22Rv1 (cell line): ENCODE measurements around the gene COMMD1.

Source experiments
- ZFX ChIP-seq: fragments of 450-650 bp; IDR thresholded peaks from 2 replicates; pipeline ENCODE4 v1.6.1; 2017; ENCODE audit warnings: antibody characterized with exemption, borderline replicate concordance
- TF ChIP-seq, protein P1 (sequence below): fragments of 450-650 bp; IDR thresholded peaks from 2 replicates; pipeline ENCODE4 v1.5.1; 2017; ENCODE audit warnings: mild to moderate bottlenecking

- TF ChIP-seq, protein P1, sequence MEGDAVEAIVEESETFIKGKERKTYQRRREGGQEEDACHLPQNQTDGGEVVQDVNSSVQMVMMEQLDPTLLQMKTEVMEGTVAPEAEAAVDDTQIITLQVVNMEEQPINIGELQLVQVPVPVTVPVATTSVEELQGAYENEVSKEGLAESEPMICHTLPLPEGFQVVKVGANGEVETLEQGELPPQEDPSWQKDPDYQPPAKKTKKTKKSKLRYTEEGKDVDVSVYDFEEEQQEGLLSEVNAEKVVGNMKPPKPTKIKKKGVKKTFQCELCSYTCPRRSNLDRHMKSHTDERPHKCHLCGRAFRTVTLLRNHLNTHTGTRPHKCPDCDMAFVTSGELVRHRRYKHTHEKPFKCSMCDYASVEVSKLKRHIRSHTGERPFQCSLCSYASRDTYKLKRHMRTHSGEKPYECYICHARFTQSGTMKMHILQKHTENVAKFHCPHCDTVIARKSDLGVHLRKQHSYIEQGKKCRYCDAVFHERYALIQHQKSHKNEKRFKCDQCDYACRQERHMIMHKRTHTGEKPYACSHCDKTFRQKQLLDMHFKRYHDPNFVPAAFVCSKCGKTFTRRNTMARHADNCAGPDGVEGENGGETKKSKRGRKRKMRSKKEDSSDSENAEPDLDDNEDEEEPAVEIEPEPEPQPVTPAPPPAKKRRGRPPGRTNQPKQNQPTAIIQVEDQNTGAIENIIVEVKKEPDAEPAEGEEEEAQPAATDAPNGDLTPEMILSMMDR, result no peak
- no peak for TF ChIP-seq ZFX
These were observed 43.4 kb downstream of the COMMD1 start for GRCh38 chr2:61948661-61949457.
